K562 (cell line): Measurements from ENCODE around the gene DUSP23. TPM values are rescaled to one million over a fixed set of nuclear protein-coding genes. Genes with fewer than 3 reads are reported as not detected.

Experiments used
- CBX2 ChIP-seq: fragments of 200-600 bp; sonication (generic); IDR thresholded peaks from one replicate; pipeline ENCODE4 v1.6.1; 2012; ENCODE audit warnings: mild to moderate bottlenecking, low read length, inconsistent platforms; ENCODE audit not compliant: insufficient read depth, poor library complexity, severe bottlenecking
- ESRRB ChIP-seq: fragments of 250-450 bp; sonication (Bioruptor Pico); IDR thresholded peaks from 2 replicates; pipeline ENCODE4 v1.5.0; 2020; ENCODE audit warnings: mild to moderate bottlenecking, moderate library complexity, borderline replicate concordance
- ETV5 ChIP-seq: sonication (generic); formaldehyde crosslinking; IDR thresholded peaks from 2 replicates; pipeline ENCODE4 v1.4.0; 2020; ENCODE audit warnings: low read depth, mild to moderate bottlenecking, missing genetic modification reagents
- GABPB2 ChIP-seq: fragments of 250-450 bp; sonication (Bioruptor Pico); conservative IDR thresholded peaks from 2 replicates; pipeline ENCODE4 v1.5.1; 2021; ENCODE audit warnings: mild to moderate bottlenecking
- JUND ChIP-seq, 2 experiments: IDR thresholded peaks; 2 replicates in 1 of 2; 3 replicates in 1 of 2; pipeline ENCODE4 v1.6.1; 2011; ENCODE audit warnings: borderline replicate concordance in 2 of 2, low read depth in 2 of 2, low read length in 2 of 2, improper control_type of control experiment in 1 of 2, missing biosample characterization in 1 of 2, missing genetic modification characterization in 1 of 2, missing genetic modification reagents in 1 of 2
- KAT7 ChIP-seq: sonication (generic); formaldehyde crosslinking; IDR thresholded peaks from 2 replicates; pipeline ENCODE4 v1.8.0; 2022; ENCODE audit warnings: missing genetic modification reagents, mild to moderate bottlenecking, borderline replicate concordance
- KHSRP ChIP-seq: fragments of 450-650 bp; IDR thresholded peaks from 2 replicates; pipeline ENCODE4 v1.6.1; 2017
- KLF1 ChIP-seq: fragments of 450-650 bp; IDR thresholded peaks from 2 replicates; pipeline ENCODE4 v1.6.1; 2016; ENCODE audit warnings: missing genetic modification characterization, missing compliant biosample characterization
- KLF6 ChIP-seq: fragments of 250-450 bp; sonication (Bioruptor Pico); IDR thresholded peaks from 2 replicates; pipeline ENCODE4 v1.4.0; 2020; ENCODE audit warnings: mild to moderate bottlenecking, moderate library complexity, borderline replicate concordance
- MCM3 ChIP-seq: fragments of 450-650 bp; IDR thresholded peaks from 2 replicates; pipeline ENCODE4 v1.6.1; 2016
- NEUROD1 ChIP-seq: fragments of 150-350 bp; IDR thresholded peaks from 2 replicates; pipeline ENCODE4 v1.6.1; 2014; ENCODE audit warnings: borderline replicate concordance, low read length, low read depth; ENCODE audit not compliant: partially characterized antibody
- POLR2G ChIP-seq: fragments of 200-400 bp; formaldehyde crosslinking; IDR thresholded peaks from 2 replicates; pipeline ENCODE4 v1.6.1; 2017; ENCODE audit warnings: low read depth, mild to moderate bottlenecking, antibody characterized with exemption, low read length, moderate library complexity
- RBM22 ChIP-seq: fragments of 200-400 bp; formaldehyde crosslinking; IDR thresholded peaks from 2 replicates; pipeline ENCODE4 v1.6.1; 2018; ENCODE audit warnings: low read length, low read depth; ENCODE audit not compliant: poor library complexity, severe bottlenecking
- SIRT6 ChIP-seq: IDR thresholded peaks from one replicate; pipeline ENCODE4 v1.6.1; 2012; ENCODE audit warnings: low read depth, mild to moderate bottlenecking, control low read depth, inconsistent platforms, low read length, moderate library complexity
- SRSF1 ChIP-seq: fragments of 200-400 bp; formaldehyde crosslinking; IDR thresholded peaks from 2 replicates; pipeline ENCODE4 v1.6.1; 2017; ENCODE audit warnings: mild to moderate bottlenecking, low read depth, low read length, moderate library complexity
- SRSF7 ChIP-seq: fragments of 200-400 bp; formaldehyde crosslinking; optimal IDR thresholded peaks from 2 replicates; pipeline ENCODE3; 2017; ENCODE audit warnings: mild to moderate bottlenecking, low read depth, low read length
- TGIF2 ChIP-seq: sonication (generic); formaldehyde crosslinking; IDR thresholded peaks from 2 replicates; pipeline ENCODE4 v1.8.1; 2022; ENCODE audit warnings: mild to moderate bottlenecking, missing genetic modification reagents, moderate library complexity
- ZNF445 ChIP-seq: fragments of 250-450 bp; sonication (Bioruptor Pico); IDR thresholded peaks from 2 replicates; pipeline ENCODE4 v1.4.0; 2020; ENCODE audit warnings: low read depth, mild to moderate bottlenecking, moderate library complexity
- polyA plus RNA-seq, 8 experiments: library from polyadenylated mRNA; depleted of rRNA in 4 of 8; stranded (reverse) in 5 of 8; unstranded in 3 of 8; fragments of >200 nt; fragmentation: Nextera tagmentation in 2 of 8; fragmentation: Illumina TruSeq in 1 of 8; extraction: Ambion mirVana in 2 of 8; extraction: Trizol in 1 of 8; gene quantifications; 2 replicates each; pipeline versions ENCODE4 v1.2.1 to v1.2.3, GENCODE V29; 2011 to 2014; ENCODE audit warnings: inconsistent platforms in 1 of 8, missing spikeins in 1 of 8
- total RNA-seq, 7 experiments: library from RNA; depleted of rRNA in 6 of 7; stranded (reverse); fragments of >200 nt in 6 of 7; fragmentation: Illumina TruSeq in 2 of 7; extraction: Trizol in 2 of 7; gene quantifications; 2 replicates each; pipeline versions ENCODE4 v1.2.1 to v1.2.3, GENCODE V29; 2011 to 2021; ENCODE audit warnings: low replicate concordance in 1 of 7
- TF ChIP-seq, protein P1 (sequence below): fragments of 250-450 bp; sonication (Bioruptor Pico); IDR thresholded peaks from 2 replicates; pipeline ENCODE4 v1.8.0; 2022; ENCODE audit warnings: moderate library complexity, mild to moderate bottlenecking, inconsistent platforms
- TF ChIP-seq, protein P2 (sequence below): fragments of 450-650 bp; IDR thresholded peaks from 2 replicates; pipeline ENCODE4 v1.6.1; 2018; ENCODE audit warnings: mild to moderate bottlenecking, low read depth; ENCODE audit not compliant: partially characterized antibody
- TF ChIP-seq, protein P3 (sequence below): fragments of 450-650 bp; formaldehyde crosslinking; IDR thresholded peaks from 2 replicates; pipeline ENCODE4 v1.4.0; 2022; ENCODE audit warnings: missing genetic modification characterization
- TF ChIP-seq, protein P4 (sequence below): fragments of 450-650 bp; IDR thresholded peaks from 2 replicates; pipeline ENCODE4 v1.6.1; 2014; ENCODE audit warnings: low read depth, mild to moderate bottlenecking, moderate library complexity, borderline replicate concordance

DUSP23 gene
- total and polyA plus RNA-seq, 9 of the 15 experiments (the other 6 are each of a cell fraction or from before 2014, with no cell fraction given): 1.0 to 34.8 (median 13.7) TPM

DNA sequence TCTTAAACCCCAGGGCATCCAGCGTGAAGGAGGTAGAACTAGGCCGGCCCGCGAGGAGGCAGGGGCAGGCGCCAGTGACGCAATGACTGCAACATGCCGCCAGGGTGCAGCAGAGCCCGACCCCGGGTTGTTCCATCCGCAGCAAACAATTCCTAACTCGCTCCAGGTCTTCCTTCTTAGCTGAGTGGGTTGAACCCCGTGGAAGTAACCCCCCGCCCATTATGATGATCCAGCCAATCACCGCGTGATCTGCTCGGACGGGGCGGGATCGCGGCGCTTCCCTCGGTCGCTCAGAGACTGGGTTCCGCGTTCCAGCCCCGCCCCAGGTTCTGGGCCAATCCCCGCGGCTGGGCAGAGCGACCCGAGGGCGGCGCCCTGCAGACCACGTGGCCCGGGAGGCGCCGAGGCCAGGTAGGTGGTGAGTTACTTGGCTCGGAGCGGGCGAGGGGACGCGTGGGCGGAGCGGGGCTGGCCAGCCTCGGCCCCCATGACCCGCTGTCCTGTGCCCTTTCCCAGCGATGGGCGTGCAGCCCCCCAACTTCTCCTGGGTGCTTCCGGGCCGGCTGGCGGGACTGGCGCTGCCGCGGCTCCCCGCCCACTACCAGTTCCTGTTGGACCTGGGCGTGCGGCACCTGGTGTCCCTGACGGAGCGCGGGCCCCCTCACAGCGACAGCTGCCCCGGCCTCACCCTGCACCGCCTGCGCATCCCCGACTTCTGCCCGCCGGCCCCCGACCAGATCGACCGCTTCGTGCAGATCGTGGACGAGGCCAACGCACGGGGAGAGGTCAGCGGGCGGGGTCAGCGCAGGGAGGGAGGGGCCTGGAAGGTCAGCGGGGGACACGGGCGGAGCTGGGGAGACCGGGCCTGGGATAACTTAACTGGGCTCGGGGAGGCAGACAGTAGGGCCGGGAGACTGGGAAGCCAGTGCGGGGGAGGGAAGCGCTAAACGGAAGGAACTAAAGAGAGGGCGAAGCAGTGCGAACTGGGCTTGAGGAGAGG lies at the start of gene DUSP23 (continued):
- TF ChIP-seq TGIF2: no peak
- TF ChIP-seq GABPB2 (CRISPR knock-in tag): no peak; the same call in 1 of the 2 replicates
- TF ChIP-seq CBX2: no peak
- TF ChIP-seq, protein P1, sequence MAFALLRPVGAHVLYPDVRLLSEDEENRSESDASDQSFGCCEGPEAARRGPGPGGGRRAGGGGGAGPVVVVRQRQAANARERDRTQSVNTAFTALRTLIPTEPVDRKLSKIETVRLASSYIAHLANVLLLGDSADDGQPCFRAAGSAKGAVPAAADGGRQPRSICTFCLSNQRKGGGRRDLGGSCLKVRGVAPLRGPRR: no peak
- TF ChIP-seq, protein P2, sequence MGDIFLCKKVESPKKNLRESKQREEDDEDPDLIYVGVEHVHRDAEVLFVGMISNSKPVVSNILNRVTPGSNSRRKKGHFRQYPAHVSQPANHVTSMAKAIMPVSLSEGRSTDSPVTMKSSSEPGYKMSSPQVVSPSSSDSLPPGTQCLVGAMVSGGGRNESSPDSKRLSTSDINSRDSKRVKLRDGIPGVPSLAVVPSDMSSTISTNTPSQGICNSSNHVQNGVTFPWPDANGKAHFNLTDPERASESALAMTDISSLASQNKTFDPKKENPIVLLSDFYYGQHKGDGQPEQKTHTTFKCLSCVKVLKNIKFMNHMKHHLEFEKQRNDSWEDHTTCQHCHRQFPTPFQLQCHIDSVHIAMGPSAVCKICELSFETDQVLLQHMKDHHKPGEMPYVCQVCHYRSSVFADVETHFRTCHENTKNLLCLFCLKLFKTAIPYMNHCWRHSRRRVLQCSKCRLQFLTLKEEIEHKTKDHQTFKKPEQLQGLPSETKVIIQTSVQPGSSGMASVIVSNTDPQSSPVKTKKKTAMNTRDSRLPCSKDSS: no peak
- peak; percentile 80 for TF ChIP-seq JUND (IDR thresholded peaks at IDR 0.05; ENCODE audit: borderline replicate concordance, low read depth, low read length)
- TF ChIP-seq JUND (tag; IDR thresholded peaks at IDR 0.05; ENCODE audit: borderline replicate concordance, low read depth, low read length): peak; percentile 58; the same call in 1 of the 3 replicates
- no peak for TF ChIP-seq SRSF7
- no peak for TF ChIP-seq KHSRP
- TF ChIP-seq, protein P3, sequence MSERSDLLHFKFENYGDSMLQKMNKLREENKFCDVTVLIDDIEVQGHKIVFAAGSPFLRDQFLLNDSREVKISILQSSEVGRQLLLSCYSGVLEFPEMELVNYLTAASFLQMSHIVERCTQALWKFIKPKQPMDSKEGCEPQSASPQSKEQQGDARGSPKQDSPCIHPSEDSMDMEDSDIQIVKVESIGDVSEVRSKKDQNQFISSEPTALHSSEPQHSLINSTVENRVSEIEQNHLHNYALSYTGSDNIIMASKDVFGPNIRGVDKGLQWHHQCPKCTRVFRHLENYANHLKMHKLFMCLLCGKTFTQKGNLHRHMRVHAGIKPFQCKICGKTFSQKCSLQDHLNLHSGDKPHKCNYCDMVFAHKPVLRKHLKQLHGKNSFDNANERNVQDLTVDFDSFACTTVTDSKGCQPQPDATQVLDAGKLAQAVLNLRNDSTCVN (CRISPR knock-in tag): no peak
- no peak for TF ChIP-seq ETV5 (CRISPR knock-in tag)
- TF ChIP-seq, protein P4, sequence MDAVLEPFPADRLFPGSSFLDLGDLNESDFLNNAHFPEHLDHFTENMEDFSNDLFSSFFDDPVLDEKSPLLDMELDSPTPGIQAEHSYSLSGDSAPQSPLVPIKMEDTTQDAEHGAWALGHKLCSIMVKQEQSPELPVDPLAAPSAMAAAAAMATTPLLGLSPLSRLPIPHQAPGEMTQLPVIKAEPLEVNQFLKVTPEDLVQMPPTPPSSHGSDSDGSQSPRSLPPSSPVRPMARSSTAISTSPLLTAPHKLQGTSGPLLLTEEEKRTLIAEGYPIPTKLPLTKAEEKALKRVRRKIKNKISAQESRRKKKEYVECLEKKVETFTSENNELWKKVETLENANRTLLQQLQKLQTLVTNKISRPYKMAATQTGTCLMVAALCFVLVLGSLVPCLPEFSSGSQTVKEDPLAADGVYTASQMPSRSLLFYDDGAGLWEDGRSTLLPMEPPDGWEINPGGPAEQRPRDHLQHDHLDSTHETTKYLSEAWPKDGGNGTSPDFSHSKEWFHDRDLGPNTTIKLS: peak; percentile 82
- no peak for TF ChIP-seq KLF6 (CRISPR knock-in tag)
- no peak for TF ChIP-seq SRSF1
- no peak for TF ChIP-seq ESRRB
- TF ChIP-seq ZNF445 (CRISPR knock-in tag): no peak
- peak; percentile 71 for TF ChIP-seq NEUROD1
- no peak for TF ChIP-seq KAT7 (CRISPR knock-in tag)
- peak; percentile 76 for TF ChIP-seq KLF1 (tag)
- peak; percentile 80 for TF ChIP-seq POLR2G
- no peak for TF ChIP-seq RBM22
- no peak for TF ChIP-seq SIRT6
- no peak for TF ChIP-seq MCM3
